SK-N-SH (cell line): Measurements from ENCODE around the gene CREB5. TPM values are rescaled to one million over a fixed set of nuclear protein-coding genes. Genes with fewer than 3 reads are reported as not detected.

Experiments
- CTCF ChIA-PET: fragments of 300-600, 350-600 bp; formaldehyde crosslinking; extraction: SDS; loops from one replicate; lab custom pipeline; 2021; lab: Yijun Ruan, JAX
- POLR2A ChIA-PET: fragments of 350-600 bp; sonication (Branson Sonifier 250); formaldehyde crosslinking; extraction: SDS; loops from one replicate; lab custom pipeline; 2020; ENCODE audit warnings: antibody characterized with exemption, inconsistent platforms; lab: Yijun Ruan, JAX
- DNase-seq: peaks from one replicate; pipeline ENCODE4 v3.0.0; 2012
- H2AFZ ChIP-seq: fragments of 200-600 bp; sonication (generic); 2 replicates; pipeline ENCODE4 v1.8.1; 2016; ENCODE audit warnings: antibody characterized with exemption, mild to moderate bottlenecking, low read depth
- H3F3A ChIP-seq: fragments of 200-600 bp; sonication (generic); replicated peaks from 2 replicates; pipeline ENCODE3; 2016; ENCODE audit warnings: antibody characterized with exemption, mild to moderate bottlenecking; ENCODE audit not compliant: insufficient read depth
- H3K27ac ChIP-seq, 2 experiments: fragments of 200-500 bp in 1 of 2; fragments of 200-600 bp in 1 of 2; sonication (Bioruptor generic) in 1 of 2; sonication (generic), shearing (Covaris generic) in 1 of 2; 2 replicates each; pipeline versions ENCODE4 v1.5.1 to v1.6.1; 2014 to 2016; ENCODE audit warnings: low read depth in 2 of 2, inconsistent platforms in 1 of 2, low read length in 1 of 2, mild to moderate bottlenecking in 1 of 2, mixed read lengths in 1 of 2
- H3K27me3 ChIP-seq: fragments of 200-600 bp; sonication (generic), shearing (Covaris generic); 2 replicates; pipeline ENCODE4 v1.6.1; 2016; ENCODE audit warnings: mixed run types; ENCODE audit not compliant: insufficient read depth
- H3K36me3 ChIP-seq, 2 experiments: fragments of 200-500 bp in 1 of 2; fragments of 200-600 bp in 1 of 2; sonication (Bioruptor generic) in 1 of 2; sonication (generic) in 1 of 2; replicated peaks in 1 of 2; 2 replicates each; pipeline versions ENCODE3 to v1.5.1; 2014 to 2016; ENCODE audit warnings: low read length in 1 of 2, mild to moderate bottlenecking in 1 of 2; ENCODE audit not compliant: insufficient read depth in 2 of 2, control insufficient read depth in 1 of 2
- H3K4me1 ChIP-seq, 2 experiments: fragments of 200-500 bp in 1 of 2; fragments of 200-600 bp in 1 of 2; sonication (Bioruptor generic) in 1 of 2; sonication (generic), shearing (Covaris generic) in 1 of 2; 2 replicates each; pipeline versions ENCODE4 v1.5.1 to v1.6.1; 2014 to 2016; ENCODE audit warnings: low read depth in 1 of 2, low read length in 1 of 2, mixed run types in 1 of 2; ENCODE audit not compliant: insufficient read depth in 2 of 2, control insufficient read depth in 1 of 2
- H3K4me2 ChIP-seq: fragments of 200-600 bp; sonication (generic), shearing (Covaris generic); 2 replicates; pipeline ENCODE4 v1.6.1; 2017; ENCODE audit warnings: mixed run types
- H3K4me3 ChIP-seq, 2 experiments: fragments of 200-500 bp in 1 of 2; fragments of 200-600 bp in 1 of 2; sonication (Bioruptor generic) in 1 of 2; sonication (generic), shearing (Covaris generic) in 1 of 2; 2 replicates each; pipeline versions ENCODE4 v1.5.1 to v1.8.1; 2014 to 2016; ENCODE audit warnings: low read depth in 2 of 2, inconsistent platforms in 1 of 2, low read length in 1 of 2, mild to moderate bottlenecking in 1 of 2, mixed read lengths in 1 of 2, moderate library complexity in 1 of 2
- H3K79me2 ChIP-seq: fragments of 200-600 bp; sonication (generic); 2 replicates; pipeline ENCODE4 v1.8.1; 2017; ENCODE audit warnings: mild to moderate bottlenecking; ENCODE audit not compliant: insufficient read depth
- H3K9ac ChIP-seq: fragments of 200-600 bp; sonication (generic); 2 replicates; pipeline ENCODE4 v1.6.1; 2017; ENCODE audit warnings: mixed run types
- H3K9me2 ChIP-seq: fragments of 200-600 bp; sonication (generic); 2 replicates; pipeline ENCODE4 v1.6.1; 2017; ENCODE audit warnings: mixed run types
- H3K9me3 ChIP-seq: fragments of 200-600 bp; sonication (generic); 2 replicates; pipeline ENCODE4 v1.6.1; 2017; ENCODE audit warnings: mixed run types, mild to moderate bottlenecking, moderate library complexity
- H4K20me1 ChIP-seq: fragments of 200-600 bp; sonication (generic); 2 replicates; pipeline ENCODE4 v1.6.1; 2017; ENCODE audit warnings: mild to moderate bottlenecking, mixed run types; ENCODE audit not compliant: insufficient read depth
- CHD2 ChIP-seq: fragments of 150-350 bp; IDR thresholded peaks from 2 replicates; pipeline ENCODE4 v1.6.1; 2018; ENCODE audit warnings: low read length; ENCODE audit not compliant: partially characterized antibody
- CTCF ChIP-seq: fragments of 200-600 bp; sonication (generic); IDR thresholded peaks from 2 replicates; pipeline ENCODE4 v1.6.1; 2017; ENCODE audit warnings: antibody characterized with exemption, mild to moderate bottlenecking, moderate library complexity
- ELF1 ChIP-seq: IDR thresholded peaks from 2 replicates; pipeline ENCODE4 v1.4.0; 2012
- EZH2phosphoT487 ChIP-seq: fragments of 200-600 bp; sonication (generic); IDR thresholded peaks from 2 replicates; pipeline ENCODE4 v1.6.1; 2017; ENCODE audit warnings: low read depth, mixed run types, mild to moderate bottlenecking, antibody characterized with exemption, moderate library complexity, borderline replicate concordance
- FOSL2 ChIP-seq: IDR thresholded peaks from 2 replicates; pipeline ENCODE4 v1.4.0; 2012; ENCODE audit warnings: low read depth, mild to moderate bottlenecking, moderate library complexity, borderline replicate concordance
- FOXJ3 ChIP-seq: sonication (generic); formaldehyde crosslinking; IDR thresholded peaks from 2 replicates; pipeline ENCODE4 v1.5.1; 2020; ENCODE audit warnings: mild to moderate bottlenecking, missing genetic modification reagents
- FOXM1 ChIP-seq: IDR thresholded peaks from 2 replicates; pipeline ENCODE4 v1.4.0; 2012; ENCODE audit warnings: low read depth, mild to moderate bottlenecking
- GABPA ChIP-seq: IDR thresholded peaks from 2 replicates; pipeline ENCODE4 v1.4.0; 2012; ENCODE audit warnings: low read depth, mild to moderate bottlenecking
- GATA2 ChIP-seq: sonication (generic); formaldehyde crosslinking; IDR thresholded peaks from 2 replicates; pipeline ENCODE4 v1.5.0; 2020; ENCODE audit warnings: mild to moderate bottlenecking, missing genetic modification reagents
- IRF3 ChIP-seq: fragments of 150-350 bp; IDR thresholded peaks from 2 replicates; pipeline ENCODE4 v1.6.1; 2016; ENCODE audit warnings: mild to moderate bottlenecking, low read depth, low read length
- MEF2A ChIP-seq: IDR thresholded peaks from 2 replicates; pipeline ENCODE4 v1.4.0; 2012; ENCODE audit warnings: low read depth, borderline replicate concordance
- MXI1 ChIP-seq: IDR thresholded peaks from 2 replicates; pipeline ENCODE4 v1.6.1; 2012; ENCODE audit warnings: mild to moderate bottlenecking, low read depth, low read length, improper control_type of control experiment
- NFIC ChIP-seq: IDR thresholded peaks from 2 replicates; pipeline ENCODE4 v1.4.0; 2012; ENCODE audit warnings: borderline replicate concordance
- PBX3 ChIP-seq: IDR thresholded peaks from 2 replicates; pipeline ENCODE4; 2012
- POLR2AphosphoS5 ChIP-seq: IDR thresholded peaks from 2 replicates; pipeline ENCODE4 v1.6.1; 2012; ENCODE audit warnings: low read depth, low read length
- RAD21 ChIP-seq: IDR thresholded peaks from 2 replicates; pipeline ENCODE4 v1.6.1; 2012; ENCODE audit warnings: mild to moderate bottlenecking, low read length
- RCOR1 ChIP-seq: fragments of 150-350 bp; IDR thresholded peaks from 2 replicates; pipeline ENCODE4 v1.6.1; 2017; ENCODE audit warnings: antibody characterized with exemption, low read length
- RFX5 ChIP-seq: IDR thresholded peaks from 2 replicates; pipeline ENCODE4 v1.6.1; 2012; ENCODE audit warnings: mild to moderate bottlenecking, improper control_type of control experiment, low read length
- RXRA ChIP-seq: IDR thresholded peaks from 2 replicates; pipeline ENCODE4 v1.4.0; 2012; ENCODE audit warnings: low read depth, mild to moderate bottlenecking, borderline replicate concordance
- SIN3A ChIP-seq: IDR thresholded peaks from 2 replicates; pipeline ENCODE4 v1.6.1; 2012; ENCODE audit warnings: low read depth, mild to moderate bottlenecking, low read length, moderate library complexity, borderline replicate concordance
- SMC3 ChIP-seq: IDR thresholded peaks from 2 replicates; pipeline ENCODE4 v1.6.1; 2012; ENCODE audit warnings: low read depth, low read length, improper control_type of control experiment
- USF1 ChIP-seq: IDR thresholded peaks from 2 replicates; pipeline ENCODE4 v1.4.0; 2012; ENCODE audit warnings: low read depth, borderline replicate concordance
- WGBS: methylation state at CpG from one replicate; pipeline ENCODE4 v1.1.6; 2017; ENCODE audit warnings: low lambda C conversion rate; 5-methylcytosine and 5-hydroxymethylcytosine counted together
- polyA plus RNA-seq, 3 experiments: library from polyadenylated mRNA; depleted of rRNA; stranded (reverse); fragments of >200 nt; gene quantifications; 2 replicates each; pipeline ENCODE4 v1.2.3, GENCODE V29; 2012

The CREB5 gene
- polyA plus RNA-seq, 1 of the 3 experiments (the other 2 are of a cell fraction) = 19.3 TPM

- H3K9me3 ChIP-seq = no peaks in the 10 kb centered on the region
- ChIA-PET POLR2A (no interaction called here), CTCF (no interaction called here)
- no peaks in the 10 kb centered on the region for H3K79me2 ChIP-seq
- H3K4me3 ChIP-seq = no peak overlapping the region
- H2AFZ ChIP-seq = no peak overlapping the region
- no peak overlapping the region for H3K27ac ChIP-seq
- no peak overlapping the region for H3K9ac ChIP-seq
- H3F3A ChIP-seq = no peaks in the 10 kb centered on the region
- H3K4me2 ChIP-seq = no peak overlapping the region
- no peak for DNase-seq
- no peak for TF ChIP-seq CTCF
- no peak for TF ChIP-seq MXI1
- TF ChIP-seq IRF3 = no peak
- TF ChIP-seq EZH2phosphoT487 = no peak
- TF ChIP-seq GABPA = no peak
- TF ChIP-seq ELF1 = no peak
- TF ChIP-seq NFIC = no peak
- TF ChIP-seq FOXM1 = no peak
- no peak for TF ChIP-seq RCOR1
- no peak for TF ChIP-seq SMC3
- no peak for TF ChIP-seq FOXJ3 (CRISPR knock-in tag)
- no peaks in the 10 kb centered on the region for H4K20me1 ChIP-seq
- no peaks in the 10 kb centered on the region for H3K36me3 ChIP-seq
- no peaks in the 10 kb centered on the region for H3K9me2 ChIP-seq
- no peaks in the 10 kb centered on the region for H3K27me3 ChIP-seq
- no peaks in the 10 kb centered on the region for H3K4me1 ChIP-seq
Measured at GRCh38 chr7:28493477-28493876, 81.2 kb downstream of the CREB5 start.

GRCh38 chr7:28497009-28497408, 84.7 kb downstream of the CREB5 start:
- ChIA-PET POLR2A (interaction anchor here (0.6 kb wide), 1 partner anchor 62 kb away, joined by 9 read pairs; no protein-coding TSS in a partner anchor), CTCF (interaction anchor here (0.8 to 1.2 kb wide), 3 partner anchors 8 to 357 kb away, joined by 3 read pairs; no protein-coding TSS in a partner anchor)
- H3K4me1 ChIP-seq = no peaks in the 10 kb centered on the region
- H3K36me3 ChIP-seq = no peaks in the 10 kb centered on the region
- 40% methylated on average over 2 of the region's 2 CpGs for WGBS
- no peaks in the 10 kb centered on the region for H3F3A ChIP-seq
- no peak overlapping the region for H3K9ac ChIP-seq
- H2AFZ ChIP-seq = no peak overlapping the region
- H3K9me3 ChIP-seq = no peaks in the 10 kb centered on the region
- no peaks in the 10 kb centered on the region for H3K27me3 ChIP-seq
- H3K4me2 ChIP-seq = no peak overlapping the region
- H3K79me2 ChIP-seq = no peaks in the 10 kb centered on the region
- H3K27ac ChIP-seq = no peak overlapping the region
- TF ChIP-seq GABPA (no peak), PBX3 (no peak), POLR2AphosphoS5 (no peak), MXI1 (no peak), SIN3A (no peak), RFX5 (no peak), EZH2phosphoT487 (no peak), FOSL2 (no peak), MEF2A (no peak), USF1 (no peak), RCOR1 (no peak), NFIC (no peak), CHD2 (no peak), RXRA (no peak), GATA2 (CRISPR knock-in tag) (no peak), RAD21 (no peak)
- no peak for DNase-seq
- H4K20me1 ChIP-seq = no peaks in the 10 kb centered on the region
- H3K4me3 ChIP-seq = no peak overlapping the region
- no peaks in the 10 kb centered on the region for H3K9me2 ChIP-seq
